Type B pancreatic cell (in vitro differentiated cells): ENCODE measurements around the gene AGER. TPM values are rescaled to one million over a fixed set of nuclear protein-coding genes. Genes with fewer than 3 reads are reported as not detected.

Source experiments
- DNase-seq: peaks from one replicate; pipeline ENCODE4 v3.0.0; 2021; ENCODE audit warnings: mixed read lengths; ENCODE audit not compliant: unreplicated experiment; ENCODE audit errors: extremely low spot score
- H3K27ac Mint-ChIP-seq: 2 replicates; pipeline ENCODE4 v1.8.0; 2021; ENCODE audit warnings: mild to moderate bottlenecking, mixed read lengths
- H3K27me3 Mint-ChIP-seq: 2 replicates; pipeline ENCODE4 v1.8.0; 2021; ENCODE audit warnings: mixed read lengths
- H3K36me3 Mint-ChIP-seq: 2 replicates; pipeline ENCODE4 v1.8.0; 2021; ENCODE audit warnings: mixed read lengths
- H3K4me1 Mint-ChIP-seq: one replicate; pipeline ENCODE4 v1.8.0; 2021; ENCODE audit warnings: mixed read lengths; ENCODE audit not compliant: unreplicated experiment
- H3K4me3 Mint-ChIP-seq: 2 replicates; pipeline ENCODE4 v1.8.0; 2021; ENCODE audit warnings: mild to moderate bottlenecking, mixed read lengths
- H3K9me3 Mint-ChIP-seq: 2 replicates; pipeline ENCODE4 v1.8.0; 2021; ENCODE audit warnings: mixed read lengths
- total RNA-seq: library from RNA; stranded (reverse); gene quantifications from 2 replicates; pipeline ENCODE4 v1.2.1, GENCODE V29; 2021; ENCODE audit warnings: low replicate concordance
- TF ChIP-seq, protein P1 (sequence below): fragments of 200-600 bp; sonication (generic); conservative IDR thresholded peaks from 2 replicates; pipeline ENCODE4 v1.5.0; 2021; ENCODE audit warnings: antibody characterized with exemption, mild to moderate bottlenecking

AGER gene
- total RNA-seq, 1 donor from 2014 or later = 16.9 TPM

- H3K4me1 Mint-ChIP-seq = no peaks in the 10 kb centered on the region
- H3K27me3 Mint-ChIP-seq = peaks cover 30% of the 10 kb centered on the region
- H3K4me3 Mint-ChIP-seq = no peak overlapping the region
- H3K9me3 Mint-ChIP-seq = no peaks in the 10 kb centered on the region
- TF ChIP-seq, protein P1, sequence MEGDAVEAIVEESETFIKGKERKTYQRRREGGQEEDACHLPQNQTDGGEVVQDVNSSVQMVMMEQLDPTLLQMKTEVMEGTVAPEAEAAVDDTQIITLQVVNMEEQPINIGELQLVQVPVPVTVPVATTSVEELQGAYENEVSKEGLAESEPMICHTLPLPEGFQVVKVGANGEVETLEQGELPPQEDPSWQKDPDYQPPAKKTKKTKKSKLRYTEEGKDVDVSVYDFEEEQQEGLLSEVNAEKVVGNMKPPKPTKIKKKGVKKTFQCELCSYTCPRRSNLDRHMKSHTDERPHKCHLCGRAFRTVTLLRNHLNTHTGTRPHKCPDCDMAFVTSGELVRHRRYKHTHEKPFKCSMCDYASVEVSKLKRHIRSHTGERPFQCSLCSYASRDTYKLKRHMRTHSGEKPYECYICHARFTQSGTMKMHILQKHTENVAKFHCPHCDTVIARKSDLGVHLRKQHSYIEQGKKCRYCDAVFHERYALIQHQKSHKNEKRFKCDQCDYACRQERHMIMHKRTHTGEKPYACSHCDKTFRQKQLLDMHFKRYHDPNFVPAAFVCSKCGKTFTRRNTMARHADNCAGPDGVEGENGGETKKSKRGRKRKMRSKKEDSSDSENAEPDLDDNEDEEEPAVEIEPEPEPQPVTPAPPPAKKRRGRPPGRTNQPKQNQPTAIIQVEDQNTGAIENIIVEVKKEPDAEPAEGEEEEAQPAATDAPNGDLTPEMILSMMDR = no peak
- H3K36me3 Mint-ChIP-seq = no peaks in the 10 kb centered on the region
- no peak overlapping the region for H3K27ac Mint-ChIP-seq
- no peak for DNase-seq
These were observed 36.0 kb upstream of the AGER start for GRCh38 chr6:32220021-32220420.

DNA sequence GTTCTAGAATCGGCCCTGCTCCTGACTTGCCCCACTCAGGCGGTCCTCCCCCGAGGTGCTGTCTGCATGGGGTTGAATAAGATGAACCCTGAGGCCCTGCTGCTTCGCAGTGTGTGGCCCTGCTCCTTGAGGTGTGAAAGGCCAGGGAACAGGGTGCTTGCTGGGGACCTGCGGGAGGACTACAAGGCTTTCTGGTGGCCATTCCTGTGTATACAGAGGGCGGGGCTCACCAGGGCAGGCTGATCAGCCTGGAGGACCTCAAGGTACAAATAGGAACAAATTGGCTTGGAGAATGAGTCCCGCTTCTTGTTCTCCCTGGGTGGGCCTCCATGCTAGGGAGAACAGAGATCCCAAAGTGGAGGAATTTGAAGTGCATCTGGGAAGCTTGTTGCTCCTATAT lies 34.1 kb upstream of the AGER start:
- Mint-ChIP-seq H3K9me3 (no peaks in the 10 kb centered on the region), H3K36me3 (no peaks in the 10 kb centered on the region), H3K27me3 (peaks cover 29% of the 10 kb centered on the region), H3K4me3 (no peak overlapping the region), H3K27ac (no peak overlapping the region), H3K4me1 (no peaks in the 10 kb centered on the region)
- TF ChIP-seq, protein P1 = no peak
- DNase-seq = no peak

- no peak for DNase-seq
- TF ChIP-seq, protein P1 = no peak
- Mint-ChIP-seq H3K4me1 (no peaks in the 10 kb centered on the region), H3K9me3 (no peaks in the 10 kb centered on the region), H3K27me3 (peaks cover 29% of the 10 kb centered on the region), H3K27ac (no peak overlapping the region), H3K4me3 (no peak overlapping the region), H3K36me3 (no peaks in the 10 kb centered on the region)
These were observed 32.9 kb upstream of the AGER start for GRCh38 chr6:32216998-32217397.

DNA sequence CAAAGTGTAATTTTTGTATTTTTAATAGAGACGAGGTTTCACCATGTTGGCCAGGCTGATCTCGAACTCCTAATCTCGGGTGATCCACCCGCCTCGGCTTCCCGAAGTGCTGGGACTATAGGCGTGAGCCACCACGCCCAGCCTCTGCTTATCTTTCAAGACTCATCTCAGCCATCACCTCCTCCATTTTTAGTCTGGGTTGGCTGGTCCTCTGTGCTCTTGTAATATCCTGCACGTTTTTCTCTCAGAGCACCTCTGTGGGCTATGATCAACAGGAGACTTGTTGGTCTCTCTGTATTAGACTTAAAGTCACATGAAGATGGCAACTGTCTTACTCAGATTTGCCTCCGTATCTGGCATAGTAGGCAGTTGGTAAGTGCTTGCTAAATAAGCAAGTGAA lies 32.2 kb upstream of the AGER start:
- H3K9me3 Mint-ChIP-seq = no peaks in the 10 kb centered on the region
- H3K36me3 Mint-ChIP-seq = no peaks in the 10 kb centered on the region
- no peak overlapping the region for H3K4me3 Mint-ChIP-seq
- no peak overlapping the region for H3K27ac Mint-ChIP-seq
- TF ChIP-seq, protein P1 = no peak
- H3K27me3 Mint-ChIP-seq = peaks cover 29% of the 10 kb centered on the region
- DNase-seq = no peak
- H3K4me1 Mint-ChIP-seq = no peaks in the 10 kb centered on the region

- H3K36me3 Mint-ChIP-seq = no peaks in the 10 kb centered on the region
- no peak overlapping the region for H3K27ac Mint-ChIP-seq
- no peak overlapping the region for H3K4me3 Mint-ChIP-seq
- DNase-seq = no peak
- H3K9me3 Mint-ChIP-seq = no peaks in the 10 kb centered on the region
- H3K27me3 Mint-ChIP-seq = peaks cover 29% of the 10 kb centered on the region
- TF ChIP-seq, protein P1 = no peak
- no peaks in the 10 kb centered on the region for H3K4me1 Mint-ChIP-seq
These were observed 31.6 kb upstream of the AGER start for GRCh38 chr6:32215617-32216016.

GRCh38 chr6:32214126-32214525 lies 30.1 kb upstream of the AGER start:
- H3K27ac Mint-ChIP-seq = no peak overlapping the region
- peaks cover 23% of the 10 kb centered on the region for H3K27me3 Mint-ChIP-seq
- TF ChIP-seq, protein P1 = no peak
- no peak for DNase-seq
- H3K9me3 Mint-ChIP-seq = no peaks in the 10 kb centered on the region
- H3K36me3 Mint-ChIP-seq = no peaks in the 10 kb centered on the region
- H3K4me3 Mint-ChIP-seq = no peak overlapping the region
- no peaks in the 10 kb centered on the region for H3K4me1 Mint-ChIP-seq
